HepG2 (cell line): Measurements from ENCODE around the gene LLGL2. TPM values are rescaled to one million over a fixed set of nuclear protein-coding genes. Genes with fewer than 3 reads are reported as not detected.

Experiments used
- ATAC-seq: fragments of 200-7000 bp; cut with Tn5 transposase; 3 replicates; pipeline ENCODE4 v1.9.1; 2020; ENCODE audit warnings: mild to moderate bottlenecking, moderate library complexity
- BruUV-seq: library from RNA; stranded (reverse); fragments of 400-500 nt; replicated peaks from 2 replicates; lab custom pipeline; 2021; lab: Mats Ljungman, UMichigan
- CTCF ChIA-PET: fragments of 300-600 bp; formaldehyde crosslinking; extraction: SDS; loops from one replicate; lab custom pipeline; 2021; ENCODE audit warnings: low total read pairs, inconsistent platforms, low intra/inter-chr PET ratio; lab: Yijun Ruan, JAX
- POLR2A ChIA-PET: fragments of 350-600 bp; sonication (Branson Sonifier 250); formaldehyde crosslinking; loops from one replicate; lab custom pipeline; 2020; ENCODE audit warnings: antibody characterized with exemption, inconsistent platforms; lab: Yijun Ruan, JAX
- DNase-seq: peaks from one replicate; pipeline ENCODE4 v3.0.0-alpha.2; 2015; ENCODE audit warnings: low spot score
- FAIRE-seq: peaks from 3 replicates; lab custom pipeline; 2011; peaks lifted over from hg19 to GRCh38; lab: Jason Lieb, UNC
- H2AFZ ChIP-seq: one replicate; pipeline ENCODE4 v1.6.1; 2011; ENCODE audit warnings: low read length, inconsistent platforms
- H3K27ac ChIP-seq: fragments of 300-600 bp; 3 replicates; pipeline ENCODE4 v1.8.0; 2011; ENCODE audit warnings: mixed run types, mild to moderate bottlenecking, mixed read lengths, low read length, inconsistent platforms; ENCODE audit not compliant: insufficient read depth; ENCODE audit errors: extremely low read length
- H3K27me3 ChIP-seq, 2 experiments: fragments of 200-600 bp in 1 of 2; 2 replicates in 1 of 2; 3 replicates in 1 of 2; pipeline versions ENCODE4 v1.6.0 to v1.8.0; 2011; ENCODE audit warnings: low read length in 2 of 2, mild to moderate bottlenecking in 2 of 2, moderate library complexity in 2 of 2, inconsistent platforms in 1 of 2; ENCODE audit not compliant: insufficient read depth in 2 of 2, control insufficient read depth in 1 of 2
- H3K36me3 ChIP-seq, 2 experiments: fragments of 200-600 bp in 1 of 2; replicated peaks in 1 of 2; 2 replicates in 1 of 2; 3 replicates in 1 of 2; pipeline versions ENCODE4 v1.5.1 to v1.8.0; 2011; ENCODE audit warnings: low read length in 2 of 2, inconsistent platforms in 1 of 2; ENCODE audit not compliant: insufficient read depth in 2 of 2, control insufficient read depth in 1 of 2
- H3K4me1 ChIP-seq: 2 replicates; pipeline ENCODE4 v1.5.1; 2012; ENCODE audit warnings: low read length, inconsistent platforms; ENCODE audit not compliant: insufficient read depth
- H3K4me2 ChIP-seq: 2 replicates; pipeline ENCODE4 v1.6.0; 2011; ENCODE audit warnings: low read depth, low read length, inconsistent platforms
- H3K4me3 ChIP-seq, 3 experiments: fragments of 200-600 bp in 1 of 3; sonication (generic), shearing (Covaris generic) in 1 of 3; replicated peaks in 1 of 3; 2 replicates each; pipeline ENCODE4 v1.5.1; 2011 to 2016; ENCODE audit warnings: low read length in 3 of 3, inconsistent platforms in 2 of 3, low read depth in 2 of 3, mild to moderate bottlenecking in 2 of 3, control low read depth in 1 of 3, mixed read lengths in 1 of 3; ENCODE audit not compliant: insufficient read depth in 1 of 3
- H3K79me2 ChIP-seq: one replicate; pipeline ENCODE4 v1.6.1; 2011; ENCODE audit warnings: low read length, inconsistent platforms; ENCODE audit not compliant: insufficient read depth
- H3K9ac ChIP-seq: 2 replicates; pipeline ENCODE4 v1.6.0; 2011; ENCODE audit warnings: mild to moderate bottlenecking, low read depth, low read length, inconsistent platforms; ENCODE audit not compliant: insufficient read depth
- H3K9me3 ChIP-seq: 2 replicates; pipeline ENCODE4 v1.5.1; 2012; ENCODE audit warnings: mild to moderate bottlenecking, low read length
- H4K20me1 ChIP-seq: 2 replicates; pipeline ENCODE4 v1.6.0; 2011; ENCODE audit warnings: inconsistent platforms, mild to moderate bottlenecking, low read length, moderate library complexity; ENCODE audit not compliant: insufficient read depth
- AGO2 ChIP-seq: fragments of 200-400 bp; formaldehyde crosslinking; optimal IDR thresholded peaks from 2 replicates; pipeline ENCODE3; 2017; ENCODE audit warnings: mild to moderate bottlenecking, low read depth, low read length, moderate library complexity
- ZNF441 ChIP-seq: sonication (generic); formaldehyde crosslinking; IDR thresholded peaks from 2 replicates; pipeline ENCODE4 v1.7.0; 2021; ENCODE audit warnings: missing genetic modification reagents, borderline replicate concordance
- ZNF614 ChIP-seq: IDR thresholded peaks from 2 replicates; pipeline ENCODE4 v1.6.1; 2018; ENCODE audit warnings: missing biosample characterization, missing genetic modification reagents, inconsistent platforms, borderline replicate concordance
- WGBS: methylation state at CpG from one replicate; pipeline ENCODE4 v1.1.6; 2017; ENCODE audit warnings: low lambda C conversion rate; 5-methylcytosine and 5-hydroxymethylcytosine counted together
- in situ Hi-C: cut with HindIII; loops from 2 replicates; pipeline ENCODE4 v1.10.0; 2017; ENCODE audit warnings: low pct_unique_long_range_greater_than_20kb; ENCODE audit not compliant: extremely low pct_ligation_motif_present
- intact Hi-C: fragments of 100-400 bp; cut with micrococcal nuclease; formaldehyde crosslinking; loops from one replicate; pipeline ENCODE4 v1.10.0; 2022; ENCODE audit not compliant: unreplicated experiment
- polyA plus RNA-seq, 8 experiments: library from polyadenylated mRNA; depleted of rRNA in 3 of 8; stranded (reverse) in 7 of 8; unstranded in 1 of 8; fragments of >200 nt; fragmentation: Illumina TruSeq in 4 of 8; extraction: Trizol in 4 of 8; gene quantifications; 2 replicates each; pipeline versions ENCODE4 v1.2.1 to v1.2.3, GENCODE V29; 2011 to 2016; ENCODE audit warnings: low read depth in 4 of 8, missing spikeins in 1 of 8, mixed read lengths in 1 of 8; ENCODE audit not compliant: insufficient read depth in 1 of 8
- total RNA-seq, 5 experiments: library from RNA; depleted of rRNA; stranded (reverse); fragments of >200 nt; fragmentation: Illumina TruSeq; extraction: Trizol; gene quantifications; 2 replicates each; pipeline ENCODE4 v1.2.3, GENCODE V29; 2016; ENCODE audit warnings: low read depth in 1 of 5

LLGL2 gene
- total and polyA plus RNA-seq, 2 of the 13 experiments (the other 11 are each of a cell fraction or from before 2014, with no cell fraction given), result 83.0 to 86.7 TPM

GRCh38 chr17:75564195-75564594 lies 38.7 kb downstream of the LLGL2 start:
- H3K4me2 ChIP-seq, result no peak overlapping the region
- H3K27ac ChIP-seq, result no peak overlapping the region
- no peak overlapping the region for H2AFZ ChIP-seq
- DNase-seq (no peak), FAIRE-seq (no peak), ATAC-seq (no peak)
- POLR2A ChIA-PET, result no interaction called here
- 100% methylated on average over 11 of the region's 11 CpGs for WGBS
- no peaks in the 10 kb centered on the region for H4K20me1 ChIP-seq
- H3K4me3 ChIP-seq, result no peak overlapping the region
- no peaks in the 10 kb centered on the region for H3K9me3 ChIP-seq
- TF ChIP-seq AGO2 (peak; percentile 52), ZNF441 (CRISPR knock-in tag) (no peak)
- intact Hi-C loops, result no loop called here
- H3K9ac ChIP-seq, result no peak overlapping the region
- H3K27me3 ChIP-seq, result no peaks in the 10 kb centered on the region
- H3K79me2 ChIP-seq, result no peaks in the 10 kb centered on the region
- H3K36me3 ChIP-seq, result peaks cover 32 to 51% of the 10 kb centered on the region in 2 experiments
- in situ Hi-C loops, result no loop called here
- BruUV-seq, result no TSS peak
- peaks cover 30% of the 10 kb centered on the region for H3K4me1 ChIP-seq
- CTCF ChIA-PET, result no interaction called here

- Histone ChIP-seq H2AFZ (no peak overlapping the region), H3K4me3 (no peak overlapping the region), H3K27me3 (no peaks in the 10 kb centered on the region), H4K20me1 (no peaks in the 10 kb centered on the region), H3K79me2 (no peaks in the 10 kb centered on the region), H3K27ac (no peak overlapping the region), H3K4me1 (peaks cover 21% of the 10 kb centered on the region), H3K9me3 (no peaks in the 10 kb centered on the region), H3K4me2 (no peak overlapping the region), H3K36me3 (peaks cover 32 to 46% of the 10 kb centered on the region in 2 experiments), H3K9ac (no peak overlapping the region)
- ChIA-PET CTCF (no interaction called here), POLR2A (no interaction called here)
- DNase-seq (no peak), FAIRE-seq (no peak), ATAC-seq (no peak)
- 94% methylated on average over 7 of the region's 7 CpGs for WGBS
- no peak for TF ChIP-seq ZNF614 (CRISPR knock-in tag)
- intact Hi-C loops (no loop called here), in situ Hi-C loops (no loop called here)
- no TSS peak for BruUV-seq
These were observed 39.6 kb downstream of the LLGL2 start for GRCh38 chr17:75565066-75565465.
